ENCODE results near the gene AK5.

Gene AK5, protein sequence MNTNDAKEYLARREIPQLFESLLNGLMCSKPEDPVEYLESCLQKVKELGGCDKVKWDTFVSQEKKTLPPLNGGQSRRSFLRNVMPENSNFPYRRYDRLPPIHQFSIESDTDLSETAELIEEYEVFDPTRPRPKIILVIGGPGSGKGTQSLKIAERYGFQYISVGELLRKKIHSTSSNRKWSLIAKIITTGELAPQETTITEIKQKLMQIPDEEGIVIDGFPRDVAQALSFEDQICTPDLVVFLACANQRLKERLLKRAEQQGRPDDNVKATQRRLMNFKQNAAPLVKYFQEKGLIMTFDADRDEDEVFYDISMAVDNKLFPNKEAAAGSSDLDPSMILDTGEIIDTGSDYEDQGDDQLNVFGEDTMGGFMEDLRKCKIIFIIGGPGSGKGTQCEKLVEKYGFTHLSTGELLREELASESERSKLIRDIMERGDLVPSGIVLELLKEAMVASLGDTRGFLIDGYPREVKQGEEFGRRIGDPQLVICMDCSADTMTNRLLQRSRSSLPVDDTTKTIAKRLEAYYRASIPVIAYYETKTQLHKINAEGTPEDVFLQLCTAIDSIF

GRCh38 chr1:77281491-77282186 lies at the start of gene AK5:
Gene AK5 (plus strand): TSS chr1:77282019. CDS start chr1:77282314, 295 bp downstream.
- peak; percentile 74 for DNase-seq

DNA sequence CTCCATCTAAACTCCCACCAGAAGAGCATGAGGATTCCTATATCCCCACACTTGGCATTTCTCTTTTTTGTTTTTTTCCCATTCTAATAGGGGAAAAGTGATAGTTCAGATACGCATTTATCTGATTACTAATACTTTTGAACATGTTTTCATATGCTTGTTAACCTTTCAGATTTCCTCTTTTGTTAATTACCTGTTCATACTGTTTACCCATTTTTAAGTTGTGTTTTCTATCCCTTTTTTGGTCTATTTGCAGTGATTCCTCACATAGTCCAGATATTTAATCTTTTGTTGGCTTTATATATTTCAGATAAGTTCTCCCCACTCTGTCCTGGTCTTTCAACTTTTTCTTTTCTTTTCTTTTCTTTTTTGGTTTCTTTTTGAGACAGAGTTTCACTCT lies 49.0 kb upstream of the AK5 start:
- DNase-seq: no peak

- DNase-seq: no peak
Measured at GRCh38 chr1:77234096-77234495, 47.7 kb upstream of the AK5 start.

GRCh38 chr1:77234943-77235342 lies 46.9 kb upstream of the AK5 start:
- no peak for DNase-seq

DNA sequence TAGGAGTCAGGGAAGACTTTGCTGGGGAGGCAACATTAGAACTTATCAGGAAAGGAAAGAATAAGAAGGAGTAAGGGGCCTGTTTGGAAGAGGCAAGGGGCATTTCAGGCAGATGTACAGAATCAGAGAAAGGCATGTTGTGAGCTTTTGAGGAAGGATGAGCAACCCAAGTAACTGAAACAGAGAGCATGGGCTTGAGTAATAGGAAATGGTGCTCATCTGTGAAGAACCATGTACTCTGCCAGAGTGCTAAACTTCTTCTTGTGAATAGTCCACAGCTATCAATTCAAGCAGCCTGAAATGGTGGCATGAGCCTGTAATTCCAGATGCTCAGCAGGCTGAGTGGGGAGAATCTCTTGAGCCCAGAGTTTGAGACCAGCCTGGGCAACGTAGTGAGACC lies 43.4 kb upstream of the AK5 start:
- DNase-seq: no peak

GRCh38 chr1:77239311-77239710 lies 42.5 kb upstream of the AK5 start:
- no peak for DNase-seq

- no peak for DNase-seq
Measured at GRCh38 chr1:77245830-77246229, 36.0 kb upstream of the AK5 start.

GRCh38 chr1:77250126-77250525 lies 31.7 kb upstream of the AK5 start:
- DNase-seq: no peak

GRCh38 chr1:77253211-77253610 lies 28.6 kb upstream of the AK5 start:
- DNase-seq: no peak

- DNase-seq: peak; percentile 33
Measured at GRCh38 chr1:77263708-77264107, 18.1 kb upstream of the AK5 start.

DNA sequence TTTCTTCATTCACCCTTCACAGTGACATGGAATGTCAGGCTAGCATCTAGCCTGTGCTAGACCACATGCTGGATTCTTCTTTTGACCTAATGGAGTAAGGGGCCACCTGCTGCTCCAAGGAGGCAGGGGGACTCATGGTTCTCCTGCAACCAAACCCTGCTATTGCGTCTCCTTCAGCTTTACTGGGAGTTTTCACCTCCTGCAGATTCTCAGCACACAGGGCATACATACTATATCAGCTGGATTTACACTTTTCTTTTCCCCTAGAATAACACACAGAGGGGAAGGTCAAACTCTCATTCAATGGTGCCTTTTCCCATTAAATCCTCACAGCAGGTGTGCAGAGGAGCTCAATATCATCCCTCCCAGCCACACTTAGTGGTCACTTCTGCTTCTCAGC lies 16.6 kb upstream of the AK5 start:
- DNase-seq: peak; percentile 39

DNA sequence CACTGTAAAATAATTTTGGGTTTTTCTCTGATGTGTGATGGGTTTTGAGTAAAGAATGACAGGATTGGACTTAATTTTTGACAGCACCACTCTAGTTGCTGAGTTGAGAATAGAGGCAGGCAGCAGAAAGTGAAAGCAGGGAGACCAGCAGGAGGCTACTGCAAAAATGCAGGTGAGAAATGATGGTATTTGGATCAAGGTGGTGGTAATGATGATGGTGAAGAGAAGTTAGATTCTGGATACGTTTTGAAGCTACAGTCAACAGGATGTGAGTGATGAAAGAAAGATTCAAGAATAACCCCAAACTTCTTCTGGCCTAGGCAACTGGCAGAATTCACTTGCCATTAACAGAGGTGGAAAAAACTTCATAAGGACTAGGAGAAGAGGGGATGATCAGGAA lies 14.8 kb upstream of the AK5 start:
- no peak for DNase-seq

GRCh38 chr1:77271852-77272580 lies 9.8 kb upstream of the AK5 start:
- DNase-seq: no peak

- no peak for DNase-seq
Measured at GRCh38 chr1:77273891-77274290, 7.9 kb upstream of the AK5 start.

- no peak for DNase-seq
Measured at GRCh38 chr1:77275194-77275593, 6.6 kb upstream of the AK5 start.

DNA sequence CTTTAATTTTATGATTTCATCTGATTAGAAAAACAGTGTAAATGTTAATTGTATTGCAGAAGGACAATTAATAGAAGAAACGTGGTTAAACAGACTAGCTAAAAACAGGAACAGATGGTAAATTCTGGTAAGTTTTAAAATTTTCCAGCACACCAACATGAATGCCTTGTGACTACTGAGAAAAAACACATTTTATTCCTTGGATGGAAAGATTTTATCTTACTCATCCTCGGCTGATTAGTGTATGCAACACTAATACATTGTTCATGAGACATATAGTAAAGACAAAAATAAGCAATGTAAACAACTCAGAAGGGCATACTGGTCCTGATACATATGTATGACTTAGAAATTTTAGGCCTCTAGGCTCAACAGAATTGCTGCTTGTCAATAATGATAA lies 4.9 kb upstream of the AK5 start:
- no peak for DNase-seq

DNA sequence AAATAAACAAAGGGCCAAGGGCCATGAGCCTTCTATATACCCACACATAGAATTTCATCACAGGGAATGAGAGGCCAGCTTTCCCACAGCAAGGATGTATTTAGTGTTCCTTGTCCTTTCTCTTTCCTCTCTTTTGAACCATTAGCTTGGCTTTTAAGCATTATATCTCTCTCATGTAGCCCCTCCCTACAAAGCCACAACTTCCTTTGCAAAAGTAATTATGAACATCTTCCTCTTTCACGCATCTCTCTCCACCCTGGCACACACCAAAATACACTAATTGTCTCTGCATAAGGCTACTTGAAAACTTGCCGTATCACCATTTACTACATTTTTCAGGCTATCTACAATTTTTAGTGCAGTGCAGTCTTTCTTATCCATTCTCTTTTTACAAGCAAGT lies 1.9 kb upstream of the AK5 start:
- no peak for DNase-seq

DNA sequence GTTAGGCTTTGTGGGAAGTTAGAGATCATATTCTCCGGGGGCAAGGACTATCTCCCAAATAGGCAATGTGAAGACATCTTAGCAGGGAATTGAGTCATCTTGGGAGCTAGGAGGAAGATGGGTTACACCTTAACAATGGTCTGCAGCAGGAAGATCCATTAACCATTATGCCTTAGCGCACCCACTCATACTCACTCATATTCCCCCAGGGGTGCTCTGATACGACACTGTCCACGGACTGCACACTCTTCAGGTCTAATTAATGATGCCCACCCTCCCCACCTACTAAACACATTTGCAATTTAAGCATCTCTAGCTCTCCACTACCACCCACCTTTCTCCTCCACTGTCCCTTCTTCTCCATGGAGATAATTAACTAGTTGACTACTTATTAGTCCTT lies 857 bp upstream of the AK5 start:
- peak; percentile 43 for DNase-seq

DNA sequence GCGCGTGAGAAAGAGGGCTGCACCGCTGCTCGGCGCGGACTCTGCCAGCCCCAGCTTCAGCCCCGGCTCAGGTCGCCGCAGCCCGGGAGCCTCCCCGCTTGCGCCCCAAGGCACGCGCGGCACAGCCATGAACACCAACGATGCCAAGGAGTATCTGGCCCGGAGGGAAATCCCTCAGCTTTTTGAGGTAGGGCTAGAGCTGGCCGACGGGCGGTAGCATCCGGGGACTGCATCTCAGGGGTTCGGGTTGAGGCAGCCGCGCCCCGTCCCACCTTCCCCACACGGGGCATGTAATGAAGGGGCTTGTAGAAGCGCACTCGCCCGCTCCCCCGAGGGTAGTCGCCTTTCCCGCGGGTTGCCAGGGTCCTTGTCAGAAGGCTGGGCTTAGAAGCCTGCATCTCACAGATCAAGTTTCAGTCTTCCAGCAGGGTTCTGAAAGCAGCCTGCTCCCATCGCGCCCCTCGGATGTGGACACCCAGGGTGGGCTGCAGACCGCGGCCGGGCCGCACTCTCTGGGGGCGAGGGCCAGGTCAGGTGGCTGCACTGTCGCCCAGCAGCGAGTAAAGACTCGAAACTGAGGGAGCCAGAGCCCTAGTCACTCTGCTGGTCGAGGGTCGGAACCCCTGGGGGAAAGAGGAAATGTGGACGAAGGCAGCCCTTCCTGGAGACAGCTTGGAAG lies 507 bp downstream of the AK5 start:
- peak; percentile 74 for DNase-seq

GRCh38 chr1:77282866-77283539 lies 1.2 kb downstream of the AK5 start:
- DNase-seq: peak; percentile 70

GRCh38 chr1:77283701-77284425 lies 2.0 kb downstream of the AK5 start:
- peak; percentile 10 for DNase-seq

DNA sequence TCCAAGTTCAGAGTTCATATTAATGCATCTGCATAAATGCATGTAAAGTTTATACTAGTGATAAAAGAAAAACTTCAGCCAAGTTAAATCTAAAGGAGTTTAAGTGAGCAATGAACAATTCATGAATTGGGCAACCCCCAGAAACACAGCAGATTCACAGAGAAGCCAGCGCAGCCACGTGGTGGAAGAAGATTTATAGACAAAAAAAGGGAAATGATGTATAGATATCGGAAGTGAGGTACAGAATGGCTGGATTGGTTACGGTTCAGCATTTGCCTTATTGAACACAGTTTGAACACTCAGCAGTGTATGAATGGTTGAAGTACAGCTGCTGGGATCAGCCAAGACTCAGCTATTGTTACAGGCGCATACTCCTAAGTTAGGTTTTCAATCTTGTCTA lies 5.7 kb downstream of the AK5 start:
- no peak for DNase-seq
